Kidney (tissue), 14 donors: Measurements from ENCODE around the gene PANK2. TPM values are rescaled to one million over a fixed set of nuclear protein-coding genes. Genes with fewer than 3 reads are reported as not detected.
A peak's percentile ranks its signal among the peaks of the same experiment; 100 is the strongest.

ENCODE experiments used
- DNase-seq, 5 donors: peaks; one replicate each; pipeline ENCODE4 v3.0.0-alpha.2; 2013 to 2020
- FAIRE-seq: peaks from 2 replicates; lab custom pipeline; 2012; peaks lifted over from hg19 to GRCh38; lab: Jason Lieb, UNC
- H3K27ac ChIP-seq, 2 donors: one replicate each; pipeline ENCODE4 v1.7.0; 2013; ENCODE audit warnings: low read depth in 2 of 2, low read length in 2 of 2, inconsistent platforms in 1 of 2
- H3K27me3 ChIP-seq: one replicate; pipeline ENCODE4 v1.7.1; 2013; ENCODE audit warnings: low read length, inconsistent platforms; ENCODE audit not compliant: control insufficient read depth, insufficient read depth
- H3K36me3 ChIP-seq, 3 donors: one replicate each; pipeline versions ENCODE4 v1.7.0 to v1.7.1; 2013; ENCODE audit warnings: low read length in 3 of 3, control low read depth in 1 of 3, inconsistent platforms in 1 of 3; ENCODE audit not compliant: insufficient read depth in 3 of 3, control insufficient read depth in 2 of 3
- H3K4me1 ChIP-seq, 3 donors: one replicate each; pipeline versions ENCODE4 v1.7.0 to v1.7.1; 2013; ENCODE audit warnings: low read length in 3 of 3, inconsistent platforms in 1 of 3, low read depth in 1 of 3; ENCODE audit not compliant: control insufficient read depth in 2 of 3, insufficient read depth in 2 of 3
- H3K4me3 ChIP-seq, 3 donors: one replicate each; pipeline versions ENCODE4 v1.7.0 to v1.8.1; 2013; ENCODE audit warnings: low read length in 3 of 3, control low read depth in 1 of 3, inconsistent platforms in 1 of 3
- H3K9ac ChIP-seq, 3 donors: one replicate each; pipeline versions ENCODE4 v1.7.0 to v1.7.1; 2013; ENCODE audit warnings: low read length in 3 of 3, control low read depth in 1 of 3, inconsistent platforms in 1 of 3
- H3K9me3 ChIP-seq, 3 donors: one replicate each; pipeline versions ENCODE4 v1.7.0 to v1.7.1; 2013; ENCODE audit warnings: low read length in 3 of 3, control low read depth in 1 of 3, inconsistent platforms in 1 of 3; ENCODE audit not compliant: control insufficient read depth in 2 of 3, insufficient read depth in 1 of 3
- CTCF ChIP-seq: IDR thresholded peaks from 3 replicates; pipeline ENCODE4 v1.5.1; 2012; ENCODE audit warnings: mild to moderate bottlenecking, moderate library complexity, borderline replicate concordance; ENCODE audit not compliant: insufficient read depth; ENCODE audit errors: extremely low read depth
- intact Hi-C: fragments of 100-400 bp; cut with DNase I; formaldehyde crosslinking; loops from one replicate; pipeline ENCODE4 v1.11.1; 2022
- polyA plus RNA-seq: library from polyadenylated mRNA; stranded (reverse); fragments of 350-450 nt; fragmentation: Illumina TruSeq; extraction: RNeasy Lipid Tissue Mini Kit (QIAGEN cat#74804); gene quantifications from one replicate; pipeline ENCODE4 v1.2.3, GENCODE V29; 2014; ENCODE audit warnings: low read depth, low replicate concordance; ENCODE audit not compliant: insufficient read depth
- total RNA-seq: library from RNA; stranded (reverse); fragmentation: NEBNext Ultra II Directional; extraction: Animal tissue kit (Norgen Biotek cat#: 25700); gene quantifications from one replicate; pipeline ENCODE4 v1.2.1, GENCODE V29; 2021
- donor health status: control.
- donor health status: control.
- donor health status: control.
- donor health status: control.
- donor health status: control.
- donor health status: DM: yes; HTN: yes; CAD: no.
- donor health status: Normal renal cell carcinoma (clear cell type).

PANK2 gene
- total and polyA plus RNA-seq, 2 donors from 2014 or later = 26.8 to 44.9 TPM

- no peak for TF ChIP-seq CTCF
- Histone ChIP-seq H3K4me1 (peaks cover 0 to 14% (median 2%) of the 10 kb centered on the region in 3 donors), H3K36me3 (no peaks in the 10 kb centered on the region), H3K9ac (no peak overlapping the region), H3K27me3 (no peaks in the 10 kb centered on the region), H3K9me3 (no peaks in the 10 kb centered on the region), H3K27ac (peak overlapping the region in 1 of 2 donors; percentile 17), H3K4me3 (no peak overlapping the region)
- FAIRE-seq = no peak
- intact Hi-C loops = no loop called here
- DNase-seq = no peak
Observed at GRCh38 chr20:3900187-3900604, 11.0 kb downstream of the PANK2 start.

DNA sequence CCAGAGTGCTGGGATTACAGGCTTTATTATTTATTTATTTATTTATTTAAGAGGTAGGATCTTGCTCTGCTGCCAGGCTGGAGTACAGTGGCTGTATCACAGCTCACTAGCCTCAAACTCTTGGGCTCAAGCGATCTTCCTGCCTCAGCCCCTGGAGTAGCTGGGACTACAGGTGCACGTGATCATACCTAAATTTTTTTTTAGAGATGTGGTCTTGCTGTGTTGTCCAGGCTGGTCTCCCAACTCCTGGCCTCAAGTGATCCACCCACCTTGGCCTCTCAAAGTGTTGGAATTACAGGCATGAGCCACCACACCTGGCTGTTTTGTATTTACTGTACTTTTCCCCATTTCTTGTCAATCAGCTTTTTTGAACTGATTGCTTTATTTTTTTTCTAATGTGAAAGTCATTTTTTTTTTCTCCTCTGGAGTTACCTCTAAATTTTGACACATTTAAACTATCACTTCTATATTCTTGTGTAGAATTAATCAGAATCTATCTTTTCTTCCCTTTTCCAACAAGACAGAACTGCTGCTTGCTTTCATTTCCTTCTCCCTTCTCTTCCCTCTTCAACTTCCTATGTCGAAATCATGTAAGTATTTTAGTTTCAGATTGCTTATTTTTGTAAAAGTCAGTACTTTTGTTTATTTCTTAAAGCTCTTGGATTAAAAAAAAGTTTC lies 12.0 kb downstream of the PANK2 start:
- Histone ChIP-seq H3K4me3 (no peak overlapping the region), H3K4me1 (peaks cover 0 to 14% (median 2%) of the 10 kb centered on the region in 3 donors), H3K9ac (no peak overlapping the region), H3K27ac (no peak overlapping the region), H3K9me3 (no peaks in the 10 kb centered on the region), H3K36me3 (no peaks in the 10 kb centered on the region), H3K27me3 (no peaks in the 10 kb centered on the region)
- DNase-seq (no peak), FAIRE-seq (no peak)
- TF ChIP-seq CTCF = no peak
- intact Hi-C loops = no loop called here

- intact Hi-C loops = no loop called here
- FAIRE-seq (no peak), DNase-seq (no peak)
- Histone ChIP-seq H3K36me3 (no peaks in the 10 kb centered on the region), H3K9me3 (no peaks in the 10 kb centered on the region), H3K9ac (no peak overlapping the region), H3K27ac (no peak overlapping the region), H3K4me1 (peaks cover 0 to 9% (median 2%) of the 10 kb centered on the region in 3 donors), H3K27me3 (no peaks in the 10 kb centered on the region), H3K4me3 (no peak overlapping the region)
- TF ChIP-seq CTCF = no peak
Observed at GRCh38 chr20:3901706-3902440, 12.7 kb downstream of the PANK2 start.
